H1 (cell line): Measurements from ENCODE around the gene TXNRD3. TPM values are rescaled to one million over a fixed set of nuclear protein-coding genes. Genes with fewer than 3 reads are reported as not detected.
A peak's percentile ranks its signal among the peaks of the same experiment; 100 is the strongest.

Experiments used
- CTCF ChIA-PET: fragments of 300-600 bp; sonication (Branson Sonifier 250); formaldehyde crosslinking; loops from one replicate; lab custom pipeline; 2021; ENCODE audit not compliant: partially characterized antibody; lab: Charles Lee
- POLR2A ChIA-PET: fragments of 300-600 bp; sonication (Branson Sonifier 250); formaldehyde crosslinking; loops from one replicate; lab custom pipeline; 2021; ENCODE audit warnings: inconsistent platforms; ENCODE audit not compliant: partially characterized antibody; lab: Charles Lee
- DNase-seq, 2 experiments: peaks; one replicate each; pipeline versions ENCODE4 v3.0.0 to v3.0.0-alpha.2; 2010 to 2022; ENCODE audit warnings: low spot score in 2 of 2, low read depth in 1 of 2, mixed read lengths in 1 of 2
- FAIRE-seq: peaks from 2 replicates; lab custom pipeline; 2011; peaks lifted over from hg19 to GRCh38; lab: Jason Lieb, UNC
- H2AFZ ChIP-seq: 2 replicates; pipeline ENCODE4 v1.8.1; 2012; ENCODE audit warnings: low read length, inconsistent platforms
- H2AK5ac ChIP-seq: 2 replicates; pipeline ENCODE4 v1.6.1; 2013; ENCODE audit warnings: low read depth, low read length
- H2BK120ac ChIP-seq: replicated peaks from 2 replicates; pipeline ENCODE3; 2013; ENCODE audit warnings: low read depth, low read length, inconsistent platforms
- H2BK12ac ChIP-seq: 2 replicates; pipeline ENCODE4 v1.6.1; 2013; ENCODE audit warnings: low read depth, low read length
- H2BK15ac ChIP-seq: 2 replicates; pipeline ENCODE4 v1.6.1; 2013; ENCODE audit warnings: low read length
- H2BK20ac ChIP-seq: 2 replicates; pipeline ENCODE4 v1.6.1; 2013; ENCODE audit warnings: low read length
- H2BK5ac ChIP-seq: 2 replicates; pipeline ENCODE4 v1.6.1; 2013; ENCODE audit warnings: low read depth, low read length
- H3K14ac ChIP-seq: 2 replicates; pipeline ENCODE4 v1.6.1; 2013; ENCODE audit warnings: inconsistent platforms; ENCODE audit not compliant: insufficient read length
- H3K18ac ChIP-seq: 2 replicates; pipeline ENCODE4 v1.6.1; 2013; ENCODE audit warnings: low read length; ENCODE audit errors: extremely low read depth
- H3K23ac ChIP-seq: 2 replicates; pipeline ENCODE4 v1.6.1; 2013; ENCODE audit warnings: inconsistent platforms; ENCODE audit not compliant: insufficient read length
- H3K23me2 ChIP-seq: 2 replicates; pipeline ENCODE4 v1.6.1; 2013; ENCODE audit warnings: low read depth, low read length
- H3K27ac ChIP-seq: 2 replicates; pipeline ENCODE4 v1.6.1; 2011; ENCODE audit warnings: low read depth, low read length, inconsistent platforms
- H3K27me3 ChIP-seq, 4 experiments: replicated peaks in 1 of 4; 1 replicate in 1 of 4; 2 replicates in 3 of 4; pipeline versions ENCODE4 v1.6.1 to v1.8.1; 2011 to 2013; ENCODE audit warnings: low read length in 3 of 4, mild to moderate bottlenecking in 3 of 4, inconsistent platforms in 2 of 4, mixed read lengths in 2 of 4, moderate library complexity in 1 of 4; ENCODE audit not compliant: control insufficient read depth in 3 of 4, insufficient read depth in 3 of 4; ENCODE audit errors: extremely low read depth in 1 of 4
- H3K36me3 ChIP-seq, 4 experiments: 2 replicates each; pipeline versions ENCODE4 v1.6.1 to v1.8.1; 2011 to 2013; ENCODE audit warnings: mild to moderate bottlenecking in 4 of 4, low read length in 3 of 4, moderate library complexity in 2 of 4, control low read depth in 1 of 4, inconsistent platforms in 1 of 4; ENCODE audit not compliant: insufficient read depth in 4 of 4, control insufficient read depth in 2 of 4
- H3K4ac ChIP-seq: replicated peaks from 2 replicates; pipeline ENCODE3; 2013; ENCODE audit warnings: low read length, low read depth, mixed read lengths, inconsistent platforms; ENCODE audit not compliant: insufficient read length
- H3K4me1 ChIP-seq, 4 experiments: replicated peaks in 1 of 4; 1 replicate in 1 of 4; 2 replicates in 3 of 4; pipeline versions ENCODE4 v1.6.1 to v1.8.1; 2011 to 2013; ENCODE audit warnings: low read length in 3 of 4, inconsistent platforms in 2 of 4, mixed read lengths in 1 of 4; ENCODE audit not compliant: insufficient read depth in 4 of 4, control insufficient read depth in 3 of 4
- H3K4me2 ChIP-seq, 2 experiments: 2 replicates each; pipeline versions ENCODE4 v1.6.1 to v1.8.1; 2011 to 2013; ENCODE audit warnings: low read depth in 2 of 2, low read length in 2 of 2, control low read depth in 1 of 2, inconsistent platforms in 1 of 2, mild to moderate bottlenecking in 1 of 2; ENCODE audit not compliant: insufficient read depth in 1 of 2
- H3K4me3 ChIP-seq, 4 experiments: fragments of 200-600, 300-600 bp in 1 of 4; sonication (generic), shearing (Covaris generic), sonication (Bioruptor Twin) in 1 of 4; 2 replicates each; pipeline versions ENCODE4 v1.5.1 to v1.8.1; 2011 to 2016; ENCODE audit warnings: low read length in 4 of 4, low read depth in 3 of 4, control low read depth in 2 of 4, inconsistent platforms in 2 of 4, mild to moderate bottlenecking in 2 of 4, mixed read lengths in 1 of 4, moderate library complexity in 1 of 4; ENCODE audit not compliant: insufficient read depth in 2 of 4; ENCODE audit errors: extremely low read depth in 1 of 4
- H3K56ac ChIP-seq: replicated peaks from 2 replicates; pipeline ENCODE3; 2013; ENCODE audit warnings: low read depth, mild to moderate bottlenecking, mixed read lengths, low read length, inconsistent platforms; ENCODE audit not compliant: insufficient read length
- H3K79me1 ChIP-seq: 2 replicates; pipeline ENCODE4 v1.6.1; 2013; ENCODE audit warnings: low read depth, low read length, control low read depth
- H3K79me2 ChIP-seq, 2 experiments: 2 replicates each; pipeline versions ENCODE4 v1.6.1 to v1.8.1; 2012 to 2013; ENCODE audit warnings: low read length in 2 of 2, mild to moderate bottlenecking in 2 of 2, inconsistent platforms in 1 of 2; ENCODE audit not compliant: insufficient read depth in 2 of 2, control insufficient read depth in 1 of 2
- H3K9ac ChIP-seq, 4 experiments: replicated peaks in 1 of 4; 1 replicate in 1 of 4; 2 replicates in 3 of 4; pipeline versions ENCODE4 v1.6.1 to v1.8.1; 2011 to 2013; ENCODE audit warnings: low read depth in 3 of 4, low read length in 3 of 4, control low read depth in 2 of 4, mild to moderate bottlenecking in 2 of 4, moderate library complexity in 2 of 4, inconsistent platforms in 1 of 4; ENCODE audit errors: extremely low read depth in 1 of 4
- H3K9me3 ChIP-seq, 2 experiments: 2 replicates each; pipeline versions ENCODE4 v1.6.1 to v1.8.1; 2012 to 2013; ENCODE audit warnings: mild to moderate bottlenecking in 2 of 2, moderate library complexity in 2 of 2, control low read depth in 1 of 2, inconsistent platforms in 1 of 2, low read depth in 1 of 2, low read length in 1 of 2, mixed read lengths in 1 of 2; ENCODE audit not compliant: insufficient read depth in 2 of 2
- H4K20me1 ChIP-seq, 2 experiments: replicated peaks in 1 of 2; 2 replicates each; pipeline versions ENCODE3 to v1.8.1; 2011 to 2013; ENCODE audit warnings: inconsistent platforms in 2 of 2, low read length in 2 of 2, mild to moderate bottlenecking in 1 of 2; ENCODE audit not compliant: insufficient read depth in 2 of 2, control insufficient read depth in 1 of 2
- H4K5ac ChIP-seq: 2 replicates; pipeline ENCODE4 v1.6.1; 2013; ENCODE audit warnings: low read length, low read depth, mixed read lengths, inconsistent platforms; ENCODE audit not compliant: insufficient read length
- H4K8ac ChIP-seq: 2 replicates; pipeline ENCODE4 v1.8.0; 2013; ENCODE audit warnings: mild to moderate bottlenecking, moderate library complexity, low read length, inconsistent platforms; ENCODE audit not compliant: insufficient read depth; ENCODE audit errors: extremely low read depth
- H4K91ac ChIP-seq: replicated peaks from 2 replicates; pipeline ENCODE3; 2013; ENCODE audit warnings: low read length, mixed read lengths, inconsistent platforms; ENCODE audit not compliant: insufficient read length
- CREB1 ChIP-seq: IDR thresholded peaks from 2 replicates; pipeline ENCODE4 v1.6.1; 2012; ENCODE audit warnings: inconsistent platforms
- RAD21 ChIP-seq, 2 experiments: IDR thresholded peaks in 1 of 2; conservative IDR thresholded peaks in 1 of 2; 2 replicates each; pipeline ENCODE4 v1.6.1; 2011; ENCODE audit warnings: low read depth in 2 of 2, low read length in 2 of 2, improper control_type of control experiment in 1 of 2, inconsistent platforms in 1 of 2, mild to moderate bottlenecking in 1 of 2, moderate library complexity in 1 of 2
- YY1 ChIP-seq: IDR thresholded peaks from 2 replicates; pipeline ENCODE4 v1.6.1; 2011; ENCODE audit warnings: low read depth, mild to moderate bottlenecking, low read length
- WGBS, 2 experiments: shearing (Covaris generic) in 1 of 2; methylation state at CpG; one replicate each; pipeline versions ENCODE4 v1.1.6 to v1.1.7; 2013 to 2015; ENCODE audit warnings: low lambda C conversion rate in 2 of 2, mixed read lengths in 2 of 2, inconsistent platforms in 1 of 2, low coverage in 1 of 2, missing lambda C conversion rate in 1 of 2; ENCODE audit not compliant: insufficient replicate concordance in 2 of 2, insufficient coverage in 1 of 2, insufficient read length in 1 of 2; ENCODE audit errors: extremely low coverage in 1 of 2, missing lambda C conversion rate in 1 of 2; 5-methylcytosine and 5-hydroxymethylcytosine counted together
- polyA plus RNA-seq, 7 experiments: library from polyadenylated mRNA; depleted of rRNA in 3 of 7; stranded (reverse) in 5 of 7; unstranded in 2 of 7; fragments of >200 nt in 5 of 7; fragments of 200-250 nt in 2 of 7; gene quantifications; 1 replicate in 5 of 7; 2 replicates in 1 of 7; 4 replicates in 1 of 7; pipeline versions ENCODE4 v1.2.1 to v1.2.3, GENCODE V29; 2011 to 2013; ENCODE audit warnings: missing spikeins in 2 of 7, mixed read lengths in 2 of 7
- total RNA-seq: library from RNA; stranded (reverse); fragmentation: NEBNext Ultra II Directional; extraction: Animal tissue kit (Norgen Biotek cat#: 25700); gene quantifications from 2 replicates; pipeline ENCODE4 v1.2.1, GENCODE V29; 2021

Gene TXNRD3
- total and polyA plus RNA-seq, 2 of the 8 experiments (the other 6 are each of a cell fraction or from before 2014, with no cell fraction given), result 3.4 to 4.3 TPM

DNA sequence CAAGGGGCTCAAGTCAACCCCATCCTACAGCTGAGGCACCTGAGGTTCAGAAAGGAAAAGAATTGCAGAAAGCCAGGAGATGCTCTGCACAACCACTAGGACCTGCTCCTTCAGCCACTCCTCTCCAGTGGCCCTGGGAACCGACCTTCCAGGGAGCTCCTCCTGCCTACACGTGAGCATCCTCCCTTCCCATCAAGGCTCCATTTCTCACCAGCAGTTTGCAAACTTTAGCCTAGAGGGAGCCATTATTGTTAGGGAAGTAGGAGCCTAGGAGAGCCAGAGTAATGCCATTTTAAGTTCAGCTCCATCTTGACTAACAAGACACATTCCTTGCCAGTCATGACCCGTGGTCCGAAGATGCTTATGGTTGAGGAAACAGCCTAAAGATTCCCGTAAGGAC lies 37.9 kb upstream of the TXNRD3 start:
- peak in 1 of 2 experiments; percentile 34 for DNase-seq

More for the DNA sequence above, 37.9 kb upstream of the TXNRD3 start:
- ChIA-PET CTCF (interaction anchor here (0.9 to 3.6 kb wide), 6 partner anchors 10 to 75 kb away, joined by 3 to 19 read pairs (median 4); partner anchors contain the start of gene CHCHD6), POLR2A (no interaction called here)
- Histone ChIP-seq H3K27me3 (no peaks in the 10 kb centered on the region), H3K4me2 (no peak overlapping the region), H4K8ac (no peak overlapping the region), H2AFZ (no peak overlapping the region), H2BK15ac (no peak overlapping the region), H3K79me2 (no peaks in the 10 kb centered on the region), H4K5ac (no peak overlapping the region), H3K56ac (no peak overlapping the region), H3K23me2 (no peaks in the 10 kb centered on the region; the same call in 1 of the 2 replicates), H3K4me1 (peaks cover 0 to under 1% (median 0%) of the 10 kb centered on the region in 4 experiments; a peak in 1 of 7 replicates), H3K79me1 (no peaks in the 10 kb centered on the region), H3K9me3 (no peaks in the 10 kb centered on the region; a peak in 1 of 4 replicates), H3K4me3 (no peak overlapping the region), H2BK12ac (no peak overlapping the region), H2AK5ac (no peak overlapping the region), H2BK120ac (no peak overlapping the region), H3K23ac (no peak overlapping the region), H3K18ac (no peak overlapping the region), H4K20me1 (no peaks in the 10 kb centered on the region), H2BK20ac (no peak overlapping the region), H3K9ac (no peak overlapping the region), H3K36me3 (no peaks in the 10 kb centered on the region), H3K4ac (no peak overlapping the region), H3K14ac (no peak overlapping the region), H3K27ac (no peak overlapping the region), H4K91ac (no peak overlapping the region), H2BK5ac (no peak overlapping the region)
- no peak for FAIRE-seq
- TF ChIP-seq CREB1 (no peak), RAD21 (IDR thresholded peaks at IDR 0.05 in 1 of 2, conservative IDR thresholded peaks at IDR 0.05 in 1 of 2; ENCODE audit: low read depth in 2 of 2, low read length in 2 of 2) (no peak), YY1 (0 out of 2 replicates have a peak, but pooled peaks have one; percentile 24)
- 89% methylated on average over 5 of the region's 5 CpGs; no CpG with 5 or more reads in 1 of the 2 experiments for WGBS, 2 experiments
